B cell (primary cell): Measurements from ENCODE around the gene ARL3. TPM values are rescaled to one million over a fixed set of nuclear protein-coding genes. Genes with fewer than 3 reads are reported as not detected.

Source experiments
- ATAC-seq: fragments of 200-7000 bp; cut with Tn5 transposase; one replicate; pipeline ENCODE4 v1.10.0; 2021; ENCODE audit warnings: low read depth, mild to moderate bottlenecking, moderate number of reproducible peaks, moderate library complexity
- CTCF ChIA-PET: fragments of 350-600 bp; sonication (Branson Sonifier 250); formaldehyde crosslinking; loops from one replicate; lab custom pipeline; 2021; ENCODE audit warnings: antibody characterized with exemption, inconsistent platforms; lab: Charles Lee
- POLR2A ChIA-PET: fragments of 350-600 bp; sonication (Branson Sonifier 250); formaldehyde crosslinking; loops from one replicate; lab custom pipeline; 2021; ENCODE audit warnings: antibody characterized with exemption; lab: Charles Lee
- DNase-seq: peaks from one replicate; pipeline ENCODE4 v3.0.0; 2013
- H2AFZ ChIP-seq: 2 replicates; pipeline ENCODE4 v1.6.1; 2012; ENCODE audit warnings: mild to moderate bottlenecking, low read depth, low read length; ENCODE audit not compliant: insufficient read depth, poor library complexity, severe bottlenecking
- H3K27ac ChIP-seq, 2 donors: 1 replicate in 1 of 2; 2 replicates in 1 of 2; pipeline ENCODE4 v1.5.1; 2012 to 2013; ENCODE audit warnings: low read length in 2 of 2, mild to moderate bottlenecking in 2 of 2, moderate library complexity in 1 of 2
- H3K27me3 ChIP-seq, 4 experiments: fragments of 200-600 bp in 1 of 4; sonication (generic) in 1 of 4; replicated peaks in 1 of 4; 1 replicate in 2 of 4; 2 replicates in 2 of 4; pipeline versions ENCODE4 v1.6.1 to v1.7.0; 2013 to 2016; ENCODE audit warnings: low read length in 3 of 4, mild to moderate bottlenecking in 2 of 4, mixed read lengths in 1 of 4, moderate library complexity in 1 of 4; ENCODE audit not compliant: insufficient read depth in 4 of 4, control insufficient read depth in 3 of 4; ENCODE audit errors: control extremely low read depth in 1 of 4
- H3K36me3 ChIP-seq, 2 experiments: replicated peaks in 1 of 2; 1 replicate in 1 of 2; 2 replicates in 1 of 2; pipeline versions ENCODE4 v1.6.1 to v1.7.1; 2013; ENCODE audit warnings: low read length in 1 of 2; ENCODE audit not compliant: insufficient read depth in 2 of 2, control insufficient read depth in 1 of 2; ENCODE audit errors: control extremely low read depth in 1 of 2, extremely low read depth in 1 of 2
- H3K4me1 ChIP-seq, 2 donors: fragments of 200-600 bp in 1 of 2; sonication (generic) in 1 of 2; 1 replicate in 1 of 2; 2 replicates in 1 of 2; pipeline versions ENCODE4 v1.5.1 to v1.6.1; 2013 to 2017; ENCODE audit warnings: low read length in 2 of 2; ENCODE audit not compliant: control insufficient read depth in 2 of 2, insufficient read depth in 2 of 2
- H3K4me2 ChIP-seq: replicated peaks from 2 replicates; pipeline ENCODE3; 2012; ENCODE audit warnings: mild to moderate bottlenecking, low read depth, low read length; ENCODE audit not compliant: poor library complexity, severe bottlenecking
- H3K4me3 ChIP-seq, 5 experiments: fragments of 200-600 bp in 1 of 5; sonication (generic) in 1 of 5; 1 replicate in 3 of 5; 2 replicates in 2 of 5; pipeline versions ENCODE4 v1.5.1 to v1.7.0; 2011 to 2016; ENCODE audit warnings: low read length in 4 of 5, mild to moderate bottlenecking in 4 of 5, low read depth in 2 of 5, control low read depth in 1 of 5, moderate library complexity in 1 of 5; ENCODE audit not compliant: insufficient read depth in 1 of 5; ENCODE audit errors: control extremely low read depth in 1 of 5, extremely low read depth in 1 of 5
- H3K79me2 ChIP-seq: fragments of 200-600 bp; sonication (generic); one replicate; pipeline ENCODE4 v1.6.0; 2016; ENCODE audit warnings: low read length; ENCODE audit not compliant: control insufficient read depth, insufficient read depth
- H3K9ac ChIP-seq: fragments of 200-600 bp; sonication (generic); 2 replicates; pipeline ENCODE4 v1.6.1; 2017; ENCODE audit warnings: mild to moderate bottlenecking, low read length, moderate library complexity
- H3K9me3 ChIP-seq, 3 donors: one replicate each; pipeline versions ENCODE4 v1.6.1 to v1.7.1; 2013; ENCODE audit warnings: low read length in 2 of 3; ENCODE audit not compliant: control insufficient read depth in 2 of 3, insufficient read depth in 1 of 3; ENCODE audit errors: control extremely low read depth in 1 of 3
- H4K20me1 ChIP-seq: 2 replicates; pipeline ENCODE4 v1.6.0; 2012; ENCODE audit warnings: mild to moderate bottlenecking, low read length; ENCODE audit not compliant: insufficient read depth, control insufficient read depth, poor library complexity, severe bottlenecking
- H3K27ac Mint-ChIP-seq: one replicate; pipeline ENCODE4 v1.8.0; 2021; ENCODE audit warnings: mixed read lengths
- H3K27me3 Mint-ChIP-seq: one replicate; pipeline ENCODE4 v1.8.0; 2021; ENCODE audit warnings: mixed read lengths
- H3K4me1 Mint-ChIP-seq: one replicate; pipeline ENCODE4 v1.8.0; 2021; ENCODE audit warnings: mixed read lengths
- H3K4me3 Mint-ChIP-seq: one replicate; pipeline ENCODE4 v1.8.0; 2021; ENCODE audit warnings: mixed read lengths
- H3K9me3 Mint-ChIP-seq: one replicate; pipeline ENCODE4 v1.8.0; 2022; ENCODE audit warnings: mixed read lengths; ENCODE audit not compliant: insufficient read depth
- EZH2 ChIP-seq: IDR thresholded peaks from 2 replicates; pipeline ENCODE4 v1.6.1; 2012; ENCODE audit warnings: borderline replicate concordance, low read depth, mild to moderate bottlenecking, moderate library complexity, low read length; ENCODE audit not compliant: insufficient read depth, poor library complexity, severe bottlenecking
- WGBS: methylation state at CpG from one replicate; pipeline ENCODE4 v1.1.5; 2013; ENCODE audit warnings: missing lambda C conversion rate; ENCODE audit not compliant: insufficient coverage; 5-methylcytosine and 5-hydroxymethylcytosine counted together
- intact Hi-C: fragments of 100-400 bp; cut with micrococcal nuclease; formaldehyde crosslinking; loops from one replicate; pipeline ENCODE4 v1.10.0; 2022
- polyA plus RNA-seq: library from polyadenylated mRNA; depleted of rRNA; stranded (reverse); fragments of >200 nt; gene quantifications from 2 replicates; pipeline ENCODE4 v1.2.3, GENCODE V29; 2012
- total RNA-seq, 2 donors: library from RNA; stranded (reverse); fragments of 120-200 nt in 1 of 2; gene quantifications; 1 replicate in 1 of 2; 2 replicates in 1 of 2; pipeline versions ENCODE4 v1.2.3 to v1.2.4, GENCODE V29; 2013 to 2022
- TF ChIP-seq, protein P1 (sequence below): fragments of 200-600 bp; IDR thresholded peaks from one replicate; pipeline ENCODE4 v1.8.0; 2022; ENCODE audit warnings: antibody characterized with exemption, mild to moderate bottlenecking

ARL3 gene
- total and polyA plus RNA-seq, 2 donors (not counting 1 experiment from before 2014, with no cell fraction given) = 0.91 to 5.5 TPM

DNA sequence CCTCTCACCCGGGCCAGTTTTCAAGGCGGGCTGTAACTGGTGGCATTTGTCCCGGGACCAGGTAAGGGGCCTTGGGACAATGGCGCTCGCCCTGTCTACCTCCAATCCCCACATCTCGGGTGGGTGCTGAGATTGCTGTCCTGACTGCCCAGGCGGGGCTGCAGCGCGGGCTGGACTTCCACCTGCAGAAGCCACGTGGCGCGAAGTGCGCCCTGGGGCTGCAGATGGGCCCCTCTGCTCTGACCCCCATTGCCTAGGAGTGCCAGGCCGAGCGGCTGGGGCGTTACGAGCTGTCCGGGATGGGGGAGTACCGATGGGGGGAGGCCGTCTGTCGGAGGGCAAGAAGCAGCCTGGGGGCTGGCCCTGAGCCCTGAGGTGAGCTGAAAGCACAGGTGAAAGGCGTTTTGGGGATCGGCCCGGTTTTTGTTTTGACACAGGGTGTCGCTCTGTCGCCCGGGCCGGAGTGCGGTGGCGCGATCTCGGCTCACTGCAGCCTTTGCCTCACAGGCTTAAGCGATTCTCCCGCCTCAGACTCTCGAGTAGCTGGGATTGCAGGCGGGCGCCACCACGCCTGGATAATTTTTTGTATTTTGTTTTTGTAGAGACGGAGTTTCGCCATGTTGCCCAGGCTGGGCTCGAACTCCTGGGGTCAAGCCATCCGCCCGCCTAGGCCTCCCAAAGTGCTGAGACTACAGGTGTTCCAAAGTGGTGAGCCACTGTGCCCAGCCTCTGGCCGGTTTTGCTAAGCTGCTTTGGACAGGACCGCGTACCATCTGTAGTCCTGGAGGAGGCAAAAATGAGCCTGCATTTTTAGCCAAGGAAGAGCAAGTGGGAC, 641 bp upstream of the ARL3 start, which contains the start of gene SFXN2:
Gene SFXN2 (plus strand): TSS at position 16 of the 835 bp plus-strand sequence. CDS start 12,001 bp downstream, outside the sequence.
- WGBS = 4% methylated on average over 44 of the region's 46 CpGs
- Histone ChIP-seq H3K4me1 (peaks cover 15 to 21% of the 10 kb centered on the region in 2 donors), H3K27me3 (no peaks in the 10 kb centered on the region), H3K9me3 (no peaks in the 10 kb centered on the region), H3K4me2 (peak within 1 kb of the TSS; percentile 84), H4K20me1 (no peaks in the 10 kb centered on the region), H3K36me3 (no peaks in the 10 kb centered on the region), H3K4me3 (peak within 1 kb of the TSS; percentile 67 to 94 (median 70)), H3K27ac (peak within 1 kb of the TSS; percentile 64 to 92), H3K9ac (peak within 1 kb of the TSS; percentile 88), H3K79me2 (peaks cover 54% of the 10 kb centered on the region), H2AFZ (peak within 1 kb of the TSS; percentile 92)
- ChIA-PET CTCF (interaction anchor here (0.6 to 6.0 kb wide), 15 partner anchors 8 to 526 kb away, joined by 3 to 38 read pairs (median 6); partner anchors contain the start of genes ACTR1A, CNNM2, TRIM8 and WBP1L), POLR2A (interaction anchor here (0.8 to 4.0 kb wide), 7 partner anchors 19 to 86 kb away, joined by 3 to 45 read pairs (median 4); partner anchors contain the start of genes TRIM8 and WBP1L)
- ATAC-seq (peak; percentile 8), DNase-seq (no peak)
- peak within 1 kb of the TSS; percentile 93 for H3K27ac Mint-ChIP-seq
- TF ChIP-seq EZH2 = no peak
- TF ChIP-seq, protein P1, sequence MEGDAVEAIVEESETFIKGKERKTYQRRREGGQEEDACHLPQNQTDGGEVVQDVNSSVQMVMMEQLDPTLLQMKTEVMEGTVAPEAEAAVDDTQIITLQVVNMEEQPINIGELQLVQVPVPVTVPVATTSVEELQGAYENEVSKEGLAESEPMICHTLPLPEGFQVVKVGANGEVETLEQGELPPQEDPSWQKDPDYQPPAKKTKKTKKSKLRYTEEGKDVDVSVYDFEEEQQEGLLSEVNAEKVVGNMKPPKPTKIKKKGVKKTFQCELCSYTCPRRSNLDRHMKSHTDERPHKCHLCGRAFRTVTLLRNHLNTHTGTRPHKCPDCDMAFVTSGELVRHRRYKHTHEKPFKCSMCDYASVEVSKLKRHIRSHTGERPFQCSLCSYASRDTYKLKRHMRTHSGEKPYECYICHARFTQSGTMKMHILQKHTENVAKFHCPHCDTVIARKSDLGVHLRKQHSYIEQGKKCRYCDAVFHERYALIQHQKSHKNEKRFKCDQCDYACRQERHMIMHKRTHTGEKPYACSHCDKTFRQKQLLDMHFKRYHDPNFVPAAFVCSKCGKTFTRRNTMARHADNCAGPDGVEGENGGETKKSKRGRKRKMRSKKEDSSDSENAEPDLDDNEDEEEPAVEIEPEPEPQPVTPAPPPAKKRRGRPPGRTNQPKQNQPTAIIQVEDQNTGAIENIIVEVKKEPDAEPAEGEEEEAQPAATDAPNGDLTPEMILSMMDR = peak; percentile 20
- H3K9me3 Mint-ChIP-seq = no peaks in the 10 kb centered on the region
- H3K27me3 Mint-ChIP-seq = no peaks in the 10 kb centered on the region
- intact Hi-C loops = loop anchor here (1.0 to 5.0 kb wide), 10 partner anchors 28 to 898 kb away; partner anchors contain the start of genes ACTR1A, BORCS7, CNNM2 and GBF1
- peaks cover 36% of the 10 kb centered on the region for H3K4me1 Mint-ChIP-seq
- H3K4me3 Mint-ChIP-seq = peak within 1 kb of the TSS; percentile 92
